Activated CD8-positive, alpha-beta memory T cell treated with anti-CD3 and anti-CD28 coated beads, Interleukin-2, amount 10 ng/mL, durations not matched to agents 7 days and 5 days (primary cell): ENCODE results near the gene TANGO6. TPM values are rescaled to one million over a fixed set of nuclear protein-coding genes. Genes with fewer than 3 reads are reported as not detected.

Experiments
- ATAC-seq: fragments of 150-1000 bp; cut with Tn5 transposase; one replicate; pipeline ENCODE4 v1.10.0; 2021; ENCODE audit warnings: moderate library complexity
- CTCF ChIA-PET: fragments of 350-600 bp; sonication (Branson Sonifier 250); formaldehyde crosslinking; loops from one replicate; lab custom pipeline; 2021; ENCODE audit warnings: antibody characterized with exemption; lab: Charles Lee
- DNase-seq: peaks from one replicate; pipeline ENCODE4 v3.0.0-alpha.2; 2020
- H3K27ac Mint-ChIP-seq: one replicate; pipeline ENCODE4 v1.8.0; 2021; ENCODE audit warnings: mild to moderate bottlenecking, mixed read lengths
- H3K27me3 Mint-ChIP-seq: one replicate; pipeline ENCODE4 v1.8.0; 2021; ENCODE audit warnings: mixed read lengths
- H3K36me3 Mint-ChIP-seq: one replicate; pipeline ENCODE4 v1.8.0; 2021; ENCODE audit warnings: mild to moderate bottlenecking, mixed read lengths
- H3K4me1 Mint-ChIP-seq: one replicate; pipeline ENCODE4 v1.8.0; 2021; ENCODE audit warnings: mixed read lengths
- H3K4me3 Mint-ChIP-seq: one replicate; pipeline ENCODE4 v1.8.0; 2021; ENCODE audit warnings: mild to moderate bottlenecking, moderate library complexity, mixed read lengths
- H3K9me3 Mint-ChIP-seq: one replicate; pipeline ENCODE4 v1.8.0; 2022; ENCODE audit warnings: low read depth, mixed read lengths
- total RNA-seq, 2 experiments: library from RNA; stranded (reverse); gene quantifications; one replicate each; pipeline ENCODE4 v1.2.3, GENCODE V29; 2021

The TANGO6 gene
- total RNA-seq, 2 experiments from 2014 or later, result 20.2 to 22.3 TPM

DNA sequence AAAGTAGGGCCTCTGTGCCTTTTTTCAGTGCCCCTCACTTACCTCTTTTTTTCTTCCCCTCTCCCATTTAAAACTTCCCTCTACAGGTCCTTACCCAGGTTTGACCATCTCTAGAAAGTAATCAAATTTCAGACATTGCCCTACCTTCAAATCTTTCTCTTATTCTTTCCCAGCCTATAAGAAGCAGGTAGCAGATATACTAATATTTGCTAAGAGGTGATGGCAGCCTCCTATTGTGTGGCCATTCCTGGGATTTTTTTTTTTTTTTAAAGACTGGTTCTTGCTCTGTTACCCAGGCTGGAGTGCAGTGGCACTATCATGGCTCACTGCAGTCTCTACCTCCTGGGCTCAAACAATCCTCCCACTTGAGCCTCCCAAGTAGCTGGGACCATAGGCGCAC lies 151.0 kb downstream of the TANGO6 start:
- no peaks in the 10 kb centered on the region for H3K27me3 Mint-ChIP-seq
- no peak for DNase-seq
- H3K9me3 Mint-ChIP-seq, result no peaks in the 10 kb centered on the region
- CTCF ChIA-PET, result no interaction called here
- H3K4me3 Mint-ChIP-seq, result no peak overlapping the region
- no peaks in the 10 kb centered on the region for H3K4me1 Mint-ChIP-seq
- H3K36me3 Mint-ChIP-seq, result peaks cover 11% of the 10 kb centered on the region
- no peak overlapping the region for H3K27ac Mint-ChIP-seq
- ATAC-seq, result no peak

- Mint-ChIP-seq H3K36me3 (peaks cover 11% of the 10 kb centered on the region), H3K27me3 (no peaks in the 10 kb centered on the region), H3K27ac (no peak overlapping the region), H3K4me3 (no peak overlapping the region), H3K9me3 (no peaks in the 10 kb centered on the region), H3K4me1 (no peaks in the 10 kb centered on the region)
- DNase-seq (no peak), ATAC-seq (no peak)
- CTCF ChIA-PET, result no interaction called here
These were observed 151.7 kb downstream of the TANGO6 start for GRCh38 chr16:68995011-68995504.

DNA sequence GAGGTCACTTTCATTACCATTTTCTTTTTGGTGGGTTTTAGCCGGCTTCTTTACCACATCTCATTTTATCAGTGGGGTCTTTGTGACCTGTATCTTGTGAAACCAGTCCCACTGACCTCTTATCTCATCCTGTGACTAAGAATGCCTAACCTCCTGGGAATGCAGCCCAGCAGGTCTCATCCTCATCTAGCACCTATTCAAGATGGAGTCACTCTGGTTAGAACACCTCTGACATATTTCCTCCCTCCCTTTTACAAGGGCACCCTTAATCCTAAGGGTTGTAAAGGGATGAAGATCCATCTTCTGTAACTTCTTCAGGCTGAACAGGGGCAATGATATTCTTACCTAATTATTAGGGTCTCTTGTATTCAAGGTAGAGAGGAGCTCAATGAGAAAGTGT lies 154.2 kb downstream of the TANGO6 start:
- H3K27me3 Mint-ChIP-seq, result no peaks in the 10 kb centered on the region
- H3K27ac Mint-ChIP-seq, result no peak overlapping the region
- CTCF ChIA-PET, result no interaction called here

GRCh38 chr16:68999114-68999513 lies 155.8 kb downstream of the TANGO6 start:
- H3K4me1 Mint-ChIP-seq, result no peaks in the 10 kb centered on the region
- ATAC-seq (no peak), DNase-seq (no peak)
- peaks cover 8% of the 10 kb centered on the region for H3K9me3 Mint-ChIP-seq
- no peak overlapping the region for H3K4me3 Mint-ChIP-seq
- CTCF ChIA-PET, result no interaction called here
- peaks cover 33% of the 10 kb centered on the region for H3K36me3 Mint-ChIP-seq
- no peaks in the 10 kb centered on the region for H3K27me3 Mint-ChIP-seq
- H3K27ac Mint-ChIP-seq, result no peak overlapping the region

More for the DNA sequence above, 154.2 kb downstream of the TANGO6 start:
- no peak for ATAC-seq
- Mint-ChIP-seq H3K9me3 (peaks cover 5% of the 10 kb centered on the region), H3K4me1 (no peaks in the 10 kb centered on the region), H3K4me3 (no peak overlapping the region), H3K36me3 (peaks cover 24% of the 10 kb centered on the region)
- DNase-seq, result no peak

DNA sequence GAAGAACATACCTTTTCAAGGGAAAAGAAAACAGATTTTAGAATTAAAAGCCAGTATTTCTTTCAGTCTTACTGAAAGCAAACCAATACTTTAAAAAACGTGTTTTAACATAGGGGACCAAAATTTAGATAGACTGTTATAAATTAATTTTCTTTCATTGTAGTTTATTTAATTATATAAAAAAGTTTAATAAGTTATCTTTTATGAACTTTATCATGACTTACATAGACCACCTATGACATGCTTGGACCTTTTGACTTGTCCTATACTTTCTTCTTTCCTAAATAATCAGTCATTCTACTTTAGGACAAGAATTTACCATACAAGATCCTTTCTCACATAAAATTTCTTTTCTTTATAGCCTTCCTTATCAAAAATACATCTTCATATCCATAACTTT lies 160.2 kb downstream of the TANGO6 start:
- H3K36me3 Mint-ChIP-seq, result peaks cover 25% of the 10 kb centered on the region
- H3K4me1 Mint-ChIP-seq, result no peaks in the 10 kb centered on the region
- CTCF ChIA-PET, result no interaction called here
- no peaks in the 10 kb centered on the region for H3K27me3 Mint-ChIP-seq
- H3K27ac Mint-ChIP-seq, result no peak overlapping the region
- H3K9me3 Mint-ChIP-seq, result peaks cover 8% of the 10 kb centered on the region
- DNase-seq, result no peak
- no peak overlapping the region for H3K4me3 Mint-ChIP-seq
- no peak for ATAC-seq

GRCh38 chr16:69005641-69006355 lies 162.5 kb downstream of the TANGO6 start:
- ATAC-seq (no peak), DNase-seq (no peak)
- H3K36me3 Mint-ChIP-seq, result peaks cover 23% of the 10 kb centered on the region
- no peaks in the 10 kb centered on the region for H3K27me3 Mint-ChIP-seq
- no peaks in the 10 kb centered on the region for H3K4me1 Mint-ChIP-seq
- H3K27ac Mint-ChIP-seq, result no peak overlapping the region
- no peak overlapping the region for H3K4me3 Mint-ChIP-seq
- CTCF ChIA-PET, result no interaction called here
- peaks cover 8% of the 10 kb centered on the region for H3K9me3 Mint-ChIP-seq

GRCh38 chr16:69012906-69013305 lies 169.6 kb downstream of the TANGO6 start:
- CTCF ChIA-PET, result interaction anchor here (1.1 kb wide), 1 partner anchor 13 kb away, joined by 3 read pairs; no protein-coding TSS in a partner anchor
- Mint-ChIP-seq H3K27me3 (no peaks in the 10 kb centered on the region), H3K4me3 (no peak overlapping the region), H3K36me3 (peaks cover 2% of the 10 kb centered on the region), H3K27ac (no peak overlapping the region), H3K4me1 (peaks cover 3% of the 10 kb centered on the region), H3K9me3 (no peaks in the 10 kb centered on the region)
- DNase-seq (no peak), ATAC-seq (no peak)

DNA sequence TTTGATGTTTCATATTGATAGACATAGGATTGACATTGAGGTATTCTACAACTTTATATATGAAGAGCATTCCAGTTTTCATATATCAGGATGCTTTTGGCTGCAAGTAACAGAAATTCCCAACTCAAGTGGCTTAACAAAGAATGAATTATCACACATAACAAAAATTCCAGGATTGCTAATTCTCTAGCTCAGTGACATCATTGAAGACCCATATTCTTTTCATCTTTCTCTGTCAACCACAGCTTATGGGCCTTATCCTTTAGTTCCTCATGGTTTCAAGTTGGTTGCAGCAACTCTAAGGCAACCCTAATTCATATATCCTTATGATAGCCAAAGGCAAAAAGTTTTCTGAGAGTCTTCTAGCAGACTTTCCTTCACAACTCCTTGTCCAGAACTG lies 170.7 kb downstream of the TANGO6 start:
- CTCF ChIA-PET, result no interaction called here
- ATAC-seq, result no peak
- no peak for DNase-seq
- Mint-ChIP-seq H3K27ac (no peak overlapping the region), H3K4me1 (peaks cover 3% of the 10 kb centered on the region), H3K36me3 (peaks cover 2% of the 10 kb centered on the region), H3K9me3 (no peaks in the 10 kb centered on the region), H3K27me3 (no peaks in the 10 kb centered on the region), H3K4me3 (no peak overlapping the region)

GRCh38 chr16:69014811-69015210 lies 171.5 kb downstream of the TANGO6 start:
- H3K9me3 Mint-ChIP-seq, result no peaks in the 10 kb centered on the region
- DNase-seq (no peak), ATAC-seq (no peak)
- CTCF ChIA-PET, result no interaction called here
- no peaks in the 10 kb centered on the region for H3K27me3 Mint-ChIP-seq
- no peak overlapping the region for H3K4me3 Mint-ChIP-seq
- H3K4me1 Mint-ChIP-seq, result peaks cover 3% of the 10 kb centered on the region
- H3K27ac Mint-ChIP-seq, result no peak overlapping the region
- H3K36me3 Mint-ChIP-seq, result peaks cover 2% of the 10 kb centered on the region

GRCh38 chr16:69017036-69017783 lies 173.9 kb downstream of the TANGO6 start:
- no peaks in the 10 kb centered on the region for H3K9me3 Mint-ChIP-seq
- ATAC-seq (no peak), DNase-seq (no peak)
- H3K4me3 Mint-ChIP-seq, result no peak overlapping the region
- H3K4me1 Mint-ChIP-seq, result peaks cover 3% of the 10 kb centered on the region
- no peaks in the 10 kb centered on the region for H3K27me3 Mint-ChIP-seq
- H3K36me3 Mint-ChIP-seq, result peaks cover 2% of the 10 kb centered on the region
- CTCF ChIA-PET, result interaction anchor here (1.4 kb wide), 1 partner anchor 8 kb away, joined by 4 read pairs; no protein-coding TSS in a partner anchor
- H3K27ac Mint-ChIP-seq, result no peak overlapping the region

GRCh38 chr16:69019811-69020210 lies 176.5 kb downstream of the TANGO6 start:
- ATAC-seq (no peak), DNase-seq (no peak)
- Mint-ChIP-seq H3K4me1 (peaks cover 3% of the 10 kb centered on the region), H3K9me3 (no peaks in the 10 kb centered on the region), H3K27ac (no peak overlapping the region), H3K36me3 (peaks cover 2% of the 10 kb centered on the region), H3K4me3 (no peak overlapping the region), H3K27me3 (no peaks in the 10 kb centered on the region)
- CTCF ChIA-PET, result no interaction called here

- Mint-ChIP-seq H3K4me3 (no peak overlapping the region), H3K36me3 (peaks cover 9% of the 10 kb centered on the region), H3K4me1 (no peaks in the 10 kb centered on the region), H3K9me3 (no peaks in the 10 kb centered on the region), H3K27ac (no peak overlapping the region), H3K27me3 (no peaks in the 10 kb centered on the region)
- CTCF ChIA-PET, result interaction anchor here (0.6 kb wide), 1 partner anchor 164 kb away, joined by 4 read pairs; no protein-coding TSS in a partner anchor
- ATAC-seq, result no peak
- DNase-seq, result no peak
These were observed 185.8 kb downstream of the TANGO6 start for GRCh38 chr16:69029121-69029520.

- CTCF ChIA-PET, result no interaction called here
- Mint-ChIP-seq H3K4me1 (no peaks in the 10 kb centered on the region), H3K27ac (no peak overlapping the region), H3K4me3 (no peak overlapping the region), H3K36me3 (peaks cover 8% of the 10 kb centered on the region), H3K27me3 (no peaks in the 10 kb centered on the region), H3K9me3 (no peaks in the 10 kb centered on the region)
- DNase-seq, result no peak
- no peak for ATAC-seq
These were observed 188.6 kb downstream of the TANGO6 start for GRCh38 chr16:69031877-69032301.
